GM04503 (cell line): ENCODE results near the gene PTPRE.

Experiments used
- DNase-seq: peaks from one replicate; pipeline ENCODE4 v3.0.0-alpha.2; 2012; ENCODE audit warnings: low read depth

PTPRE gene

DNA sequence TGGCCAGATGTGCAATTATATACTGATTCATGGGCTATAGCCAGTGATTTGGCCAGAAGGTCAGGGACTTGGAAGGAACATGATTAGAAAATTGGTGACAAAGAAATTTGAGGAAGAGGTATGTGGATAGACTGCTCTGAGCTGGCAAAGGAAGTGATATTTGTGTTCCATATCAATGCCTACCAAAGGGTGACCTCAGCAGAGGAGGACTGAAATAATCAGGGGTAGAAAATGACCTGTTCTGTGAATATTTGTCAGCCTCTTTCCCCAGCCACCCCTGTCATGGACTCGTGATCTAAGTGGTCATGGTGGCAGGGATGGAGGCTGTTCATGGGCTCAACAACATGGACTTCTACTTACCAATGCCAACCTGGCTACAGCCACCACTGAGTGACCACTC, 47.0 kb downstream of the PTPRE start:
- DNase-seq, result no peak

GRCh38 chr10:127959428-127959827, 52.5 kb downstream of the PTPRE start:
- DNase-seq, result no peak

DNA sequence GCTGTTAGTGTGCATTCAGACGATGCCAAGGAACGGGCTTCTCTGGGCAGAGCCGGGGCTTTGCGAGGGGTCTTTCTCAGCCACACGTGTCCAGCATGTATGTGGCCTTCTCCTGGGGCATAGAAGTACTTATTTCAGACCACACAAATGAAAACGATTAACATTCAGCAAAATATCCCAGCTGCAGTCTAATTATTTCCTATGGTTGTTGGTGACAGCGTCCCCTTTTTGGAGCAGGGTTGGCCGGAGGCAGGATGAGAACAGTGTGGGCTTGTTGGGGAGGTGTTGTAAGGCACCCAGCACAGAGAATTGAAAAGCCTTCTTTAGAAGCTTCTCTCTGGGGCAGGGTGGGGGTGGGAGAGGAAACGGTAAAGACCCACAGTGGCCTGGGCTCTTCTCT, 54.2 kb downstream of the PTPRE start:
- no peak for DNase-seq

DNA sequence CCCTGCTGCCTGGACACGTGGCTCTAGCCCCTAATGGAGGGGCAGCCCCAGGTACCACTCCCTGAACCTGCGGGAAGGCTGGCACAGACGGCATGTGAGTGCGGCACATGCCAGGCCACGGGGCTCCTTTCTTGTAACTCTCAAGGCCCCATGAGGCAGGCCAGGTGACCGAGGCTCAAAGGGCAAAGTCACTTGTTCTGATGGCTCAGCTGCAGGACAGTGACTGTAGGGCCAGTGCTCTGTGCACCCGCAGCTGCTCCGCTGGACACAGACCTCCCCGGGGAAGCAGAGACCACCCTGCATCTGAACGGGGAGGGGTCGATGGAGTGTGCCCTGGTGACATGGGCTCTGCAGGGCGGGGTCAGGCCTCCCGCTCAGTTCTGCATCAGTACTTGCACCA, 55.3 kb downstream of the PTPRE start:
- no peak for DNase-seq

DNA sequence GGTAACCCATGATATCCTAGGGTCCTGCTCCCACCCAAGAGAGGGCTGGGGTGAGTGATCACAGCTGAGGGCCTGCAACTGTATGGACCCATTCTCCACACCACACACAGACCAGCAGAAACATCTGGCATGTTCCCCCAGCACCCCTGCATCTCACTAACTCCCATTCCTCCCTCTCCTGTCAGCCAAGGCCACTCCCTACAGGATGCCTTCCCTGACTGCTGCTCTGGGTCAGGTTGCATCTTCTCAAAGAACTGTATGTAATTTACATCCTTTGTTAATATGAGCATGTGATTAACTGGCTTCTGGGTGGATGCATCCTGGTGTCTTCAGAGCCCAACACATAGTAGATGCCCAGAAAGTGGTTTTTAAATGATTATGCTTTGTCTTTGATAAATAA, 56.2 kb downstream of the PTPRE start:
- DNase-seq, result no peak

DNA sequence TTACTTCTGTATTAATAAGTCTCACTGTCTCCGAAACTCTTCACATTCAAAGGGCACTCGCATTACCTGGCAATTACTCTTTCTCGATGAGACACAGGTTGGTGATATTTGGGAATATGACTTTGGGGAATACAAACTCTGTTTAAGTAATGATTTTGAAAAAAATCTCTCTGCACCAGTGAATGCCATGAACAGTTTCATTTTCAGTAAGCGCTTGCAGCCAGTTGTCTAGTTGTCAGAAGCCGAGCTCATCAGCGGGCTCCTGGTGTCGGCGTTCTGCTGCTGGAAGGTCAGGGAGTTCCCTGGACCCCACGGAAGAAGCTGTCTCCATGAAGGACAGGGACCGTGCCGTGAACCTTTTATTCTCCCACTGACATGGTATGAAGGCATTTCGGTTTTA, 57.7 kb downstream of the PTPRE start:
- DNase-seq, result no peak

GRCh38 chr10:127966875-127967274, 60.0 kb downstream of the PTPRE start:
- DNase-seq, result no peak

DNA sequence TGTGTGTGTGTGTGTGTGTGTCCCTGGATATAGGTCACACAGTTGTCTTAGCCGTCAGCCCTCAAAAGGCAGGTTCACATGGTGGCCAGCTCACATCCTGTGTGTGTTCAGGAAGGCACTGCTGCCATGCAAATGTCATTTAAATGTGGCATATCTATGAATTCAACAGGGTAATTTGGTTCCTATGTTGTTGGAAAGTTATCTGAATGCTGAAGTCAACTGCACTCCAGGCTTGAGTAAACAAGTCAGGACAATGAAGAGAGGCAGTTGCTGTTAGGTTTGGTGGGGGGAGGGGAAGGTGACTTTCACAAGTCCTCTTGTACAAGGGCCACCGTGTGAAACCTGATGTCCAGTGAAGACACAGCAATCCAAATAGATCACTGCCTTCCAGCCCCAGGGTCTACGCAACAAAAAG, 61.1 kb downstream of the PTPRE start:
- no peak for DNase-seq

- DNase-seq, result no peak
Observed at GRCh38 chr10:127968659-127969058, 61.8 kb downstream of the PTPRE start.

DNA sequence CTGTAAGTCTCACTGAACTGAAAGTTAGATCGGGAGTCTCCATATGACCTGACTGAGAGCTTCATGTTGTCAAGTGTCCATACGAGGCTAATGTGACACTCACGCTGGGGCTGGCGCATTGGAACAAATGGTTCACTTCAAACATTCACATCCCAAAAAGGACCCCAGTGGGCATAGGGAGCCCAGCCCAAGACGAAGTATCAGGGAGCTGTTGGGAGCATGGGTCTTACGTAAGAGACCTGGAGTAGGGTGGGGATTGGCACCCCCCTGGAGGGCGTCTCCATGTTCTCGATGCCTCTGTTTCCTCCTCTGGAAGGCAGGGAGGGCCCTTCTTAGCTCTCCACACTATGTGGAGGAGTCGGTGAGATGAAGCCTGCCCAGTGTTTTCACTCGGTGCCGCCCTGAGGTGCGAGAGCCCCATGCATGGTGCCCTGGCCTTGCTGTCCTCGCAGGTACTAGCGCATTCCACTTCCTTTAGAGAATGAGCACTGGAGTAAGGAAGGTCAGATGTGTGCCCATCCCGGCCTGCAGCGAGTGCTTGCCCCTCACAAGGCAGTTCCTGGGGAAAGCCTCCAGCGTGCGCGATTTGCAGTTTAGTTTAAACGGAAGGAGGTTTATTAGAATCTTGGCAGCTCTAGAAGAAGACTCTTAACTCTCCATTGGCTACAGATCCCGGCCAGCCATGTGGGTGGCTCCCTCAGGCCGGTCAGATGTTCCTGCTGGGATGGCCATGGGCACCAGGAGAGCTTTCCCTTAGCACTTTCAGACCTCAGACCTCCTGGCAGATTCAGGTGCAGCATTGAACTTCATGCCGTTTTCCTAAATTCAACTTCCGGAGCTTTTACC, 64.4 kb downstream of the PTPRE start:
- DNase-seq, result no peak

GRCh38 chr10:127971963-127972615, 65.2 kb downstream of the PTPRE start:
- DNase-seq, result no peak

- DNase-seq, result no peak
Observed at GRCh38 chr10:127972751-127973357, 66.0 kb downstream of the PTPRE start.

DNA sequence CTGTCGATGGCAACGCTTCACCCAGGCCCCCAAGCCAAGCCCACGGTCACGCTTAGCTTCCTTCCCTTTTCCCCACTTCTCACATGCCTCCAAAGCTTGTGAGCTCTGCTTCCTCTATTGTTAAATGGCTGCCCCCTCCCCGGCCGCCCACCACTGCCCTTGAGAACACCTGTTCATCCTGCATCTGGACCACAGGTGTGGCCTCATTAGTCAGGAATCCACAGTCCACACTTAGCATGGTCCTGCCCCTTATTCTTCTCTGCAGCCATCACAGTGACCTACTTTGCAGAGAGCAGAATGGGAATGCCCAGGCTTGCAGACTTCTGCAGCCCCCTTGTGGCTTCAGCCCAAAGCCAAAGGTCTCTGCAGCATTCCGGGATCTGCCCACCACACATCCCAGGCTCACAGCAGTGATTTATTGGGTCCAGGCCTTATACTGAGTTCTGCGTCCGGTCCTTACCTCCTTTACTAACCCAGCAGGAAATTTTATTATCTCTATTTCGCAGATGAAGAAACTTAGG, 66.9 kb downstream of the PTPRE start:
- no peak for DNase-seq

- DNase-seq, result no peak
Observed at GRCh38 chr10:127974911-127975310, 68.0 kb downstream of the PTPRE start.

GRCh38 chr10:127976286-127976685, 69.4 kb downstream of the PTPRE start:
- DNase-seq, result no peak

GRCh38 chr10:127976701-127977356, 69.9 kb downstream of the PTPRE start:
- DNase-seq, result no peak

DNA sequence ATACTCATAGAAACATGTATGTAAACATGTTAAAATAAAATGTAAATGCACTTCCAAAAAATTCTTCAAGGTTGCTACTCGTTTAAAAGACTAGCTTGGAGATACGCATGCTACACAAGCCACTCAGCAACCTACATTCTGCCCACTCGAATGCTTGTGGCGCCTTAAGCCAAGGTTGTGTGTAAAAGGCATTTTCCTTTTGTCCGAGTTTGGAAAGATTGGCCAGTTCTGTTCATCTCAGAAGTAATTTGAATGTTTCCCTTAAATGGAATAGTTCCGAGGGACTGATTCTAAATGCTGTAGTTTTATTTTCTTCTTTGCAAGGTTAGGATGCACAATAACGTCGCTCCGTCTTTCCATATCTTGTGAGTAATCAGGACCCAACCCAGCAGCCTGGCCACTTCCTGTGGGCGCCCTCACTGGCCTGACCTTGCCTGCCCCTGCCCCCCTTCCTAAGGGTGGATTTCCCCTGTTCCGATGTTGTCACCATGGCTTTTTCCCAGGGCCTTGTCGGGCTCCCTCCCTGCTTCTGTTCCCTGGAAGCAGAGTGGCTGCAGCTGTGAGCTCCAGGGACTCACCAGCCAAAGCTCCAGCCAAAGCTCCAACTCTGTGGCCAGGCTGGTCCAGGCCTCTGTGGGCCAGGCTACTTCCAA, 70.6 kb downstream of the PTPRE start:
- peak; percentile 47 for DNase-seq

DNA sequence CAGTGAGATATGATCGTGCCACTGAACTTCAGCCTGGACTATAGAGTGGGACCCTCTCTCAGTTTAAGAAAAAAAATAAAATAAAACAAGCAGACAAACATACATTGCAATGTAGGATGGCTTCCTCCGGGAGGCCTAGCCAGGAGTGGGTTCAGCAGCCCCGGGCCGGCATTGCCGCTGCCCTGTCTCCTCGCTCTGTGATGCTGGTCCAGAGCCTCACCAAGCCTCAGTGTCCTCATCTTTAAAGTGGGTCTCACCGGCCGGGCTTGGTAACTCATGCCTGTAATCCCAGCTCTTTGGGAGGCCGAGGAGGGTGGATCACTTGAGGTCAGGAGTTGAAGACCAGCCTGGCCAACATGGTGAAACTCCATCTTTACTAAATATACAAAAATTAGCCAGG, 71.6 kb downstream of the PTPRE start:
- no peak for DNase-seq

GRCh38 chr10:127979045-127979444, 72.1 kb downstream of the PTPRE start:
- no peak for DNase-seq

GRCh38 chr10:127979566-127979965, 72.7 kb downstream of the PTPRE start:
- DNase-seq, result no peak

GRCh38 chr10:127980898-127981297, 74.0 kb downstream of the PTPRE start:
- DNase-seq, result no peak

DNA sequence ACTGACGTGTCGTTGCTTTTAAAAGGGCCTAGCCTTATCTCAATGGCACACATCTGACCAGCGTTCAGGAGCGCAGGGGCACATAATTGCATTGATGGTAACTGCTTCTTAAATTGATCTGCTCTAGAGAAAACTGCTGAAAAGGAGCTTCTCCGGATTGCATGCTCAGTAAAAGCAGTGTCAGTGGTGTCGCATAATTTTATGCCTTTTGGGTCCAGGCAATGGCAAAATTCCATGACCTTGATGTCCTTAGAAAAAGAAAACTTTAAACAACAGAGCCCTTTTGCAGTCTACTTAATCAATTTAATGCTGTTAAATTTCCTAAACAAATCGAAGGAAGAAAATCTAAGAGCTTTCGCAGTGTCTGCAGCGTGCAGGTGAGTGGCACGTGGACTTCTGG, 75.7 kb downstream of the PTPRE start:
- DNase-seq, result no peak
